ENCODE measurements around the gene HYOU1.
"Not testable (repeated sequence)": the region's sequence is repeated elsewhere in the genome, so short reads cannot be mapped to it uniquely, and the experiment has no call there.

HYOU1 gene

GRCh38 chr11:119034813-119035212, 22.2 kb downstream of the HYOU1 start:
- no peak overlapping the region for H3K4me2 ChIP-seq
- no peak overlapping the region for H2AFZ ChIP-seq (ENCODE audit: low read depth)
- H3K27me3 ChIP-seq (ENCODE audit: insufficient read depth, low read depth): no peaks in the 10 kb centered on the region
- no peaks in the 10 kb centered on the region for H4K20me1 ChIP-seq (ENCODE audit: insufficient read depth)
- TF ChIP-seq CTCF (conservative IDR thresholded peaks at IDR 0.05; ENCODE audit: low read depth, low read length): no peak
- H3K4me1 ChIP-seq (ENCODE audit: low read depth, poor library complexity, severe bottlenecking): no peaks in the 10 kb centered on the region
- H3K79me2 ChIP-seq (ENCODE audit: insufficient read depth, low read depth): no peaks in the 10 kb centered on the region
- no peak overlapping the region for H3K27ac ChIP-seq
- no peaks in the 10 kb centered on the region for H3K36me3 ChIP-seq (ENCODE audit: insufficient read depth)
- H3K4me3 ChIP-seq (IDR thresholded peaks at IDR 0.05; ENCODE audit: insufficient read depth, low read depth, low read length): no peak overlapping the region
- H3K9ac ChIP-seq: no peak overlapping the region

- H3K4me1 ChIP-seq (ENCODE audit: low read depth, poor library complexity, severe bottlenecking); H4K20me1 ChIP-seq (ENCODE audit: insufficient read depth); H3K4me2 ChIP-seq; H3K27ac ChIP-seq; H3K9ac ChIP-seq; H3K27me3 ChIP-seq (ENCODE audit: insufficient read depth, low read depth); H3K79me2 ChIP-seq (ENCODE audit: insufficient read depth, low read depth); H3K4me3 ChIP-seq (IDR thresholded peaks at IDR 0.05; ENCODE audit: insufficient read depth, low read depth, low read length); H3K36me3 ChIP-seq (ENCODE audit: insufficient read depth); H2AFZ ChIP-seq (ENCODE audit: low read depth): not testable (repeated sequence)
Observed at GRCh38 chr11:119033421-119033820, 23.6 kb downstream of the HYOU1 start.

- TF ChIP-seq CTCF (conservative IDR thresholded peaks at IDR 0.05; ENCODE audit: low read depth, low read length): no peak
- H3K27ac ChIP-seq: no peak overlapping the region
- no peak overlapping the region for H3K9ac ChIP-seq
- no peak overlapping the region for H3K4me2 ChIP-seq
- H2AFZ ChIP-seq (ENCODE audit: low read depth): no peak overlapping the region
- H3K4me3 ChIP-seq (IDR thresholded peaks at IDR 0.05; ENCODE audit: insufficient read depth, low read depth, low read length): no peak overlapping the region
- H3K27me3 ChIP-seq (ENCODE audit: insufficient read depth, low read depth): no peaks in the 10 kb centered on the region
- H3K36me3 ChIP-seq (ENCODE audit: insufficient read depth): no peaks in the 10 kb centered on the region
- H4K20me1 ChIP-seq (ENCODE audit: insufficient read depth): no peaks in the 10 kb centered on the region
- H3K79me2 ChIP-seq (ENCODE audit: insufficient read depth, low read depth): peaks cover 22% of the 10 kb centered on the region
- peaks cover 19% of the 10 kb centered on the region for H3K4me1 ChIP-seq (ENCODE audit: low read depth, poor library complexity, severe bottlenecking)
Observed at GRCh38 chr11:119031912-119032280, 25.1 kb downstream of the HYOU1 start.

- peak within 1 kb of the TSS; percentile 22; the same call in 1 of the 2 replicates for H2AFZ ChIP-seq (ENCODE audit: low read depth)
- H3K27ac ChIP-seq: peak within 1 kb of the TSS; percentile 71
- no peaks in the 10 kb centered on the region for H4K20me1 ChIP-seq (ENCODE audit: insufficient read depth)
- peak within 1 kb of the TSS; percentile 73 for H3K9ac ChIP-seq
- H3K36me3 ChIP-seq (ENCODE audit: insufficient read depth): no peaks in the 10 kb centered on the region; the same call in 1 of the 2 replicates
- TF ChIP-seq CTCF (conservative IDR thresholded peaks at IDR 0.05; ENCODE audit: low read depth, low read length): no peak
- H3K79me2 ChIP-seq (ENCODE audit: insufficient read depth, low read depth): peaks cover 24% of the 10 kb centered on the region
- no peaks in the 10 kb centered on the region for H3K27me3 ChIP-seq (ENCODE audit: insufficient read depth, low read depth)
- no peak within 1 kb of the TSS for H3K4me3 ChIP-seq (IDR thresholded peaks at IDR 0.05; ENCODE audit: insufficient read depth, low read depth, low read length)
- H3K4me2 ChIP-seq: peak within 1 kb of the TSS; percentile 96
- peaks cover 31% of the 10 kb centered on the region for H3K4me1 ChIP-seq (ENCODE audit: low read depth, poor library complexity, severe bottlenecking)
Observed at GRCh38 chr11:119030329-119031047, 26.5 kb downstream of the HYOU1 start, which contains the start of gene SLC37A4. TSS of gene SLC37A4 (minus strand) at chr11:119030877.

- Histone ChIP-seq H3K27me3 (ENCODE audit: insufficient read depth, low read depth) (no peaks in the 10 kb centered on the region), H3K4me2 (peak overlapping the region; percentile 96), H3K4me1 (ENCODE audit: low read depth, poor library complexity, severe bottlenecking) (peaks cover 36% of the 10 kb centered on the region)
Observed at GRCh38 chr11:119030029-119030328, 27.0 kb downstream of the HYOU1 start.

More at GRCh38 chr11:119030029-119030328, 27.0 kb downstream of the HYOU1 start:
- Histone ChIP-seq H3K9ac (peak overlapping the region; percentile 73), H3K36me3 (ENCODE audit: insufficient read depth) (no peaks in the 10 kb centered on the region; the same call in 1 of the 2 replicates), H3K4me3 (IDR thresholded peaks at IDR 0.05; ENCODE audit: insufficient read depth, low read depth, low read length) (no peak overlapping the region), H2AFZ (ENCODE audit: low read depth) (peak overlapping the region; percentile 22; the same call in 1 of the 2 replicates), H3K27ac (peak overlapping the region; percentile 71), H3K79me2 (ENCODE audit: insufficient read depth, low read depth) (peaks cover 25% of the 10 kb centered on the region), H4K20me1 (ENCODE audit: insufficient read depth) (no peaks in the 10 kb centered on the region)
- no peak for TF ChIP-seq CTCF (conservative IDR thresholded peaks at IDR 0.05; ENCODE audit: low read depth, low read length)

Measured in KMS-11 (cell line).